Measurements from ENCODE around the gene ATXN7L2. TPM values are rescaled to one million over a fixed set of nuclear protein-coding genes. Genes with fewer than 3 reads are reported as not detected.

The ATXN7L2 gene
- total RNA-seq, 1 donor from 2014 or later, result 5.5 TPM

- peaks cover 6% of the 10 kb centered on the region for H3K4me1 ChIP-seq (ENCODE audit: insufficient read depth, low read length)
- no peaks in the 10 kb centered on the region for H3K36me3 ChIP-seq (ENCODE audit: insufficient read depth, low read length)
- peaks cover 18% of the 10 kb centered on the region for H3K79me2 ChIP-seq (ENCODE audit: insufficient read depth, low read length)
- Mint-ChIP-seq H3K9me3 (ENCODE audit: unreplicated experiment) (no peaks in the 10 kb centered on the region), H3K4me3 (ENCODE audit: unreplicated experiment) (no peak overlapping the region), H3K36me3 (ENCODE audit: low read depth, unreplicated experiment) (peaks cover 4% of the 10 kb centered on the region), H3K27me3 (ENCODE audit: low read depth, unreplicated experiment) (peaks cover 25% of the 10 kb centered on the region), H3K27ac (ENCODE audit: unreplicated experiment) (no peak overlapping the region), H3K4me1 (ENCODE audit: low read depth, unreplicated experiment) (peaks cover 12% of the 10 kb centered on the region)
- no peak overlapping the region for H3K9ac ChIP-seq (ENCODE audit: low read length)
- no peak overlapping the region for H3K4me3 ChIP-seq (ENCODE audit: insufficient read depth, low read depth, low read length)
- H2AFZ ChIP-seq (ENCODE audit: low read depth, low read length), result no peak overlapping the region
- no peak overlapping the region for H3K27ac ChIP-seq (ENCODE audit: low read depth, low read length)
- no peaks in the 10 kb centered on the region for H3K9me3 ChIP-seq (ENCODE audit: insufficient read depth, low read depth, low read length)
- H4K20me1 ChIP-seq (ENCODE audit: insufficient read depth, low read length), result no peaks in the 10 kb centered on the region
- peaks cover 20% of the 10 kb centered on the region for H3K27me3 ChIP-seq (ENCODE audit: insufficient read depth, low read length)
- no peak for TF ChIP-seq CTCF (IDR thresholded peaks at IDR 0.05; ENCODE audit: insufficient read depth, low read depth, low read length)
- no peak for TF ChIP-seq EZH2 (IDR thresholded peaks at IDR 0.05; ENCODE audit: insufficient read depth, low read length)
- FAIRE-seq (no peak), DNase-seq (ENCODE audit: low read depth) (no peak)
- H3K4me2 ChIP-seq (ENCODE audit: low read length), result no peak overlapping the region
Measured at GRCh38 chr1:109481646-109482045, 2.1 kb upstream of the ATXN7L2 start.

- H3K27ac Mint-ChIP-seq (ENCODE audit: unreplicated experiment), result no peak overlapping the region
- no peaks in the 10 kb centered on the region for H4K20me1 ChIP-seq (ENCODE audit: insufficient read depth, low read length)
- no peak overlapping the region for H3K4me3 ChIP-seq (ENCODE audit: insufficient read depth, low read depth, low read length)
- peaks cover 4% of the 10 kb centered on the region for H3K36me3 Mint-ChIP-seq (ENCODE audit: low read depth, unreplicated experiment)
- no peaks in the 10 kb centered on the region for H3K9me3 ChIP-seq (ENCODE audit: insufficient read depth, low read depth, low read length)
- H3K27me3 Mint-ChIP-seq (ENCODE audit: low read depth, unreplicated experiment), result peaks cover 19% of the 10 kb centered on the region
- H3K4me3 Mint-ChIP-seq (ENCODE audit: unreplicated experiment), result no peak overlapping the region
- no peaks in the 10 kb centered on the region for H3K36me3 ChIP-seq (ENCODE audit: insufficient read depth, low read length)
- FAIRE-seq, result no peak
- H3K9me3 Mint-ChIP-seq (ENCODE audit: unreplicated experiment), result no peaks in the 10 kb centered on the region
- H3K79me2 ChIP-seq (ENCODE audit: insufficient read depth, low read length), result peaks cover 18% of the 10 kb centered on the region
- H2AFZ ChIP-seq (ENCODE audit: low read depth, low read length), result no peak overlapping the region
- H3K4me2 ChIP-seq (ENCODE audit: low read length), result no peak overlapping the region
- no peak for DNase-seq (ENCODE audit: low read depth)
- H3K27me3 ChIP-seq (ENCODE audit: insufficient read depth, low read length), result peaks cover 20% of the 10 kb centered on the region
- no peak for TF ChIP-seq EZH2 (IDR thresholded peaks at IDR 0.05; ENCODE audit: insufficient read depth, low read length)
- TF ChIP-seq CTCF (IDR thresholded peaks at IDR 0.05; ENCODE audit: insufficient read depth, low read depth, low read length), result no peak
- H3K27ac ChIP-seq (ENCODE audit: low read depth, low read length), result no peak overlapping the region
- no peak overlapping the region for H3K9ac ChIP-seq (ENCODE audit: low read length)
- H3K4me1 ChIP-seq (ENCODE audit: insufficient read depth, low read length), result peaks cover 6% of the 10 kb centered on the region
- peaks cover 12% of the 10 kb centered on the region for H3K4me1 Mint-ChIP-seq (ENCODE audit: low read depth, unreplicated experiment)
Measured at GRCh38 chr1:109482242-109482641, 1.5 kb upstream of the ATXN7L2 start.

- H3K79me2 ChIP-seq (ENCODE audit: insufficient read depth, low read length), result peaks cover 18% of the 10 kb centered on the region
- peak overlapping the region; percentile 69 for H3K4me3 ChIP-seq (ENCODE audit: insufficient read depth, low read depth, low read length)
- H3K27ac ChIP-seq (ENCODE audit: low read depth, low read length), result no peak overlapping the region
- no peak for DNase-seq (ENCODE audit: low read depth)
- Mint-ChIP-seq H3K36me3 (ENCODE audit: low read depth, unreplicated experiment) (peaks cover 9% of the 10 kb centered on the region), H3K4me1 (ENCODE audit: low read depth, unreplicated experiment) (peaks cover 12% of the 10 kb centered on the region), H3K9me3 (ENCODE audit: unreplicated experiment) (no peaks in the 10 kb centered on the region), H3K27ac (ENCODE audit: unreplicated experiment) (peak overlapping the region; percentile 59), H3K27me3 (ENCODE audit: low read depth, unreplicated experiment) (peaks cover 16% of the 10 kb centered on the region), H3K4me3 (ENCODE audit: unreplicated experiment) (peak overlapping the region; percentile 86)
- FAIRE-seq, result no peak
- H3K4me2 ChIP-seq (ENCODE audit: low read length), result peak overlapping the region; percentile 99
- peak overlapping the region; percentile 88 for H2AFZ ChIP-seq (ENCODE audit: low read depth, low read length)
- H3K36me3 ChIP-seq (ENCODE audit: insufficient read depth, low read length), result peaks cover 5% of the 10 kb centered on the region
- no peaks in the 10 kb centered on the region for H4K20me1 ChIP-seq (ENCODE audit: insufficient read depth, low read length)
- peak overlapping the region; percentile 34 for H3K9ac ChIP-seq (ENCODE audit: low read length)
- peaks cover 6% of the 10 kb centered on the region for H3K4me1 ChIP-seq (ENCODE audit: insufficient read depth, low read length)
- H3K9me3 ChIP-seq (ENCODE audit: insufficient read depth, low read depth, low read length), result no peaks in the 10 kb centered on the region
- no peak for TF ChIP-seq EZH2 (IDR thresholded peaks at IDR 0.05; ENCODE audit: insufficient read depth, low read length)
- no peak for TF ChIP-seq CTCF (IDR thresholded peaks at IDR 0.05; ENCODE audit: insufficient read depth, low read depth, low read length)
- H3K27me3 ChIP-seq (ENCODE audit: insufficient read depth, low read length), result peaks cover 19% of the 10 kb centered on the region
Measured at GRCh38 chr1:109482791-109483671, 674 bp upstream of the ATXN7L2 start.
